HEK293 (cell line): ENCODE measurements around the gene PASK.

ENCODE experiments used
- GLIS1 ChIP-seq: fragments of 450-650 bp; formaldehyde crosslinking; IDR thresholded peaks from 2 replicates; pipeline ENCODE4 v1.5.1; 2016; ENCODE audit warnings: missing biosample characterization, missing genetic modification characterization
- INSM2 ChIP-seq: fragments of 450-650 bp; formaldehyde crosslinking; IDR thresholded peaks from 2 replicates; pipeline ENCODE4 v1.5.1; 2016; ENCODE audit warnings: missing biosample characterization, missing genetic modification characterization
- PATZ1 ChIP-seq: fragments of 450-650 bp; formaldehyde crosslinking; IDR thresholded peaks from 2 replicates; pipeline ENCODE4 v1.5.1; 2016; ENCODE audit warnings: missing biosample characterization, missing genetic modification characterization
- PRDM6 ChIP-seq: fragments of 450-650 bp; formaldehyde crosslinking; IDR thresholded peaks from 2 replicates; pipeline ENCODE4 v1.5.1; 2017; ENCODE audit warnings: missing biosample characterization, missing genetic modification characterization
- WT1 ChIP-seq: fragments of 450-650 bp; formaldehyde crosslinking; IDR thresholded peaks from 2 replicates; pipeline ENCODE4 v1.5.1; 2016; ENCODE audit warnings: missing biosample characterization, missing genetic modification characterization
- ZBTB1 ChIP-seq: fragments of 450-650 bp; formaldehyde crosslinking; IDR thresholded peaks from 2 replicates; pipeline ENCODE4 v1.5.1; 2016; ENCODE audit warnings: missing biosample characterization, missing genetic modification characterization
- ZBTB44 ChIP-seq: fragments of 450-650 bp; IDR thresholded peaks from 2 replicates; pipeline ENCODE4 v1.5.1; 2018; ENCODE audit warnings: missing biosample characterization, mild to moderate bottlenecking, missing genetic modification characterization
- ZBTB7A ChIP-seq: fragments of 450-650 bp; formaldehyde crosslinking; IDR thresholded peaks from 2 replicates; pipeline ENCODE4 v1.5.1; 2016; ENCODE audit warnings: low read depth, missing biosample characterization, missing genetic modification characterization
- ZFP69B ChIP-seq: fragments of 450-650 bp; formaldehyde crosslinking; IDR thresholded peaks from 2 replicates; pipeline ENCODE4 v1.5.1; 2016; ENCODE audit warnings: missing biosample characterization, missing genetic modification characterization
- ZNF112 ChIP-seq: fragments of 450-650 bp; formaldehyde crosslinking; IDR thresholded peaks from 2 replicates; pipeline ENCODE4 v1.5.0; 2017; ENCODE audit warnings: missing biosample characterization, missing genetic modification characterization
- ZNF146 ChIP-seq: fragments of 450-650 bp; formaldehyde crosslinking; IDR thresholded peaks from 2 replicates; pipeline ENCODE4 v1.5.1; 2016; ENCODE audit warnings: missing biosample characterization, missing genetic modification characterization
- ZNF404 ChIP-seq: fragments of 450-650 bp; formaldehyde crosslinking; IDR thresholded peaks from 2 replicates; pipeline ENCODE4 v1.5.1; 2017; ENCODE audit warnings: missing biosample characterization, missing genetic modification characterization
- ZNF513 ChIP-seq: fragments of 450-650 bp; IDR thresholded peaks from 2 replicates; pipeline ENCODE4 v1.5.1; 2018; ENCODE audit warnings: missing biosample characterization, missing genetic modification characterization
- ZNF621 ChIP-seq: fragments of 450-650 bp; formaldehyde crosslinking; IDR thresholded peaks from 2 replicates; pipeline ENCODE4 v1.5.1; 2017; ENCODE audit warnings: missing biosample characterization, missing genetic modification characterization
- ZNF629 ChIP-seq: fragments of 450-650 bp; formaldehyde crosslinking; IDR thresholded peaks from 2 replicates; pipeline ENCODE4 v1.5.1; 2017; ENCODE audit warnings: missing biosample characterization, missing genetic modification characterization
- ZNF747 ChIP-seq: fragments of 450-650 bp; formaldehyde crosslinking; IDR thresholded peaks from 2 replicates; pipeline ENCODE4 v1.5.1; 2016; ENCODE audit warnings: missing biosample characterization, missing genetic modification characterization
- ZNF792 ChIP-seq: fragments of 450-650 bp; formaldehyde crosslinking; IDR thresholded peaks from 2 replicates; pipeline ENCODE4 v1.5.1; 2016; ENCODE audit warnings: missing biosample characterization, missing genetic modification characterization
- ZSCAN23 ChIP-seq: fragments of 450-650 bp; formaldehyde crosslinking; IDR thresholded peaks from 2 replicates; pipeline ENCODE4 v1.5.1; 2016; ENCODE audit warnings: missing biosample characterization, missing genetic modification characterization
- TF ChIP-seq, protein P1 (sequence below): fragments of 450-650 bp; formaldehyde crosslinking; IDR thresholded peaks from 2 replicates; pipeline ENCODE4 v1.5.1; 2016; ENCODE audit warnings: missing biosample characterization, missing genetic modification characterization
- TF ChIP-seq, protein P2 (sequence below): fragments of 450-650 bp; formaldehyde crosslinking; conservative IDR thresholded peaks from 2 replicates; pipeline ENCODE4 v1.5.1; 2016; ENCODE audit warnings: low read depth, missing biosample characterization, missing genetic modification characterization
- TF ChIP-seq, protein P3 (sequence below): fragments of 450-650 bp; formaldehyde crosslinking; IDR thresholded peaks from 2 replicates; pipeline ENCODE4 v1.5.1; 2016; ENCODE audit warnings: missing biosample characterization, missing genetic modification characterization
- TF ChIP-seq, protein P4 (sequence below): fragments of 450-650 bp; formaldehyde crosslinking; IDR thresholded peaks from 2 replicates; pipeline ENCODE4 v1.5.1; 2016; ENCODE audit warnings: missing biosample characterization, missing genetic modification characterization

Gene PASK

DNA sequence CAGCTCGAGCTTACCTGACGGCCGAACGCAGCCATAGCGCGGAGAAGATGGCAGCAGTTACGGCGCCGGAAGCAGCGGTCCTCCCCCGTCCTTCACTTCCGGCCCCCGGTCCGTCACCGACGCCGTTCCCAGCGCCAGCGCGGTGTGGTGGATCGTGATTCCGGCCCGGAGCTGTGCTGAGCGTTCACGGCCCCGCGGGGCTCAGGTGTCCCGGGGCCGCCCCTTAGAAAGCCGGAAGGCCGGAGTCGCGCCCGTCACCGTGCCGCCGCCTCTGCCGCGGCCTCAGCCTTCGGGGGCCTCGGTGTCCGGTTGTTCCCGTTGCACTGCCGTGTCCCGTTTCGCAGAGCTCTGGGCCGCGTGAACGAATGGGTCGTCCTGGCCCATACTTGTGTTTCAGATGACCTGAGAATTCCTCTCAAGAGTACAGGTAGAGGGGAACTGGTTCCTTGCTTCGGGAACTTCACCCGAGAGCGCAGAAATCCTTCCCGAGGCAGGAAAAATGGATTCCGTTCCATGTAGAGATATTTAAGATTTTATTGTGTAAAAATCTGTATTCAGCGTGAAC, 47.0 kb downstream of the PASK start, which contains the start of gene MTERF4 (continued):
- TF ChIP-seq, protein P1, sequence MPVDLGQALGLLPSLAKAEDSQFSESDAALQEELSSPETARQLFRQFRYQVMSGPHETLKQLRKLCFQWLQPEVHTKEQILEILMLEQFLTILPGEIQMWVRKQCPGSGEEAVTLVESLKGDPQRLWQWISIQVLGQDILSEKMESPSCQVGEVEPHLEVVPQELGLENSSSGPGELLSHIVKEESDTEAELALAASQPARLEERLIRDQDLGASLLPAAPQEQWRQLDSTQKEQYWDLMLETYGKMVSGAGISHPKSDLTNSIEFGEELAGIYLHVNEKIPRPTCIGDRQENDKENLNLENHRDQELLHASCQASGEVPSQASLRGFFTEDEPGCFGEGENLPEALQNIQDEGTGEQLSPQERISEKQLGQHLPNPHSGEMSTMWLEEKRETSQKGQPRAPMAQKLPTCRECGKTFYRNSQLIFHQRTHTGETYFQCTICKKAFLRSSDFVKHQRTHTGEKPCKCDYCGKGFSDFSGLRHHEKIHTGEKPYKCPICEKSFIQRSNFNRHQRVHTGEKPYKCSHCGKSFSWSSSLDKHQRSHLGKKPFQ (tag by site-specific recombination) = 0 out of 2 replicates have a peak, but pooled peaks have one; percentile 17
- TF ChIP-seq ZNF747 (tag by site-specific recombination) = no peak
- peak; percentile 82 for TF ChIP-seq INSM2 (tag by site-specific recombination)
- TF ChIP-seq ZBTB7A (tag by site-specific recombination) = peak; percentile 44; the same call in 1 of the 2 replicates
- no peak for TF ChIP-seq PRDM6
- TF ChIP-seq, protein P2, sequence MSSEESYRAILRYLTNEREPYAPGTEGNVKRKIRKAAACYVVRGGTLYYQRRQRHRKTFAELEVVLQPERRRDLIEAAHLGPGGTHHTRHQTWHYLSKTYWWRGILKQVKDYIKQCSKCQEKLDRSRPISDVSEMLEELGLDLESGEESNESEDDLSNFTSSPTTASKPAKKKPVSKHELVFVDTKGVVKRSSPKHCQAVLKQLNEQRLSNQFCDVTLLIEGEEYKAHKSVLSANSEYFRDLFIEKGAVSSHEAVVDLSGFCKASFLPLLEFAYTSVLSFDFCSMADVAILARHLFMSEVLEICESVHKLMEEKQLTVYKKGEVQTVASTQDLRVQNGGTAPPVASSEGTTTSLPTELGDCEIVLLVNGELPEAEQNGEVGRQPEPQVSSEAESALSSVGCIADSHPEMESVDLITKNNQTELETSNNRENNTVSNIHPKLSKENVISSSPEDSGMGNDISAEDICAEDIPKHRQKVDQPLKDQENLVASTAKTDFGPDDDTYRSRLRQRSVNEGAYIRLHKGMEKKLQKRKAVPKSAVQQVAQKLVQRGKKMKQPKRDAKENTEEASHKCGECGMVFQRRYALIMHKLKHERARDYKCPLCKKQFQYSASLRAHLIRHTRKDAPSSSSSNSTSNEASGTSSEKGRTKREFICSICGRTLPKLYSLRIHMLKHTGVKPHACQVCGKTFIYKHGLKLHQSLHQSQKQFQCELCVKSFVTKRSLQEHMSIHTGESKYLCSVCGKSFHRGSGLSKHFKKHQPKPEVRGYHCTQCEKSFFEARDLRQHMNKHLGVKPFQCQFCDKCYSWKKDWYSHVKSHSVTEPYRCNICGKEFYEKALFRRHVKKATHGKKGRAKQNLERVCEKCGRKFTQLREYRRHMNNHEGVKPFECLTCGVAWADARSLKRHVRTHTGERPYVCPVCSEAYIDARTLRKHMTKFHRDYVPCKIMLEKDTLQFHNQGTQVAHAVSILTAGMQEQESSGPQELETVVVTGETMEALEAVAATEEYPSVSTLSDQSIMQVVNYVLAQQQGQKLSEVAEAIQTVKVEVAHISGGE (tag by site-specific recombination) = peak; percentile 99
- TF ChIP-seq ZNF629 (tag by site-specific recombination) = peak; percentile 76
- peak; percentile 48 for TF ChIP-seq GLIS1 (tag by site-specific recombination)
- peak; percentile 70; the same call in 1 of the 2 replicates for TF ChIP-seq ZBTB1 (tag by site-specific recombination)
- peak; percentile 44; the same call in 1 of the 2 replicates for TF ChIP-seq WT1 (tag by site-specific recombination)
- no peak for TF ChIP-seq ZNF112 (tag by site-specific recombination)
- peak; percentile 69 for TF ChIP-seq ZFP69B (tag by site-specific recombination)
- TF ChIP-seq, protein P3, sequence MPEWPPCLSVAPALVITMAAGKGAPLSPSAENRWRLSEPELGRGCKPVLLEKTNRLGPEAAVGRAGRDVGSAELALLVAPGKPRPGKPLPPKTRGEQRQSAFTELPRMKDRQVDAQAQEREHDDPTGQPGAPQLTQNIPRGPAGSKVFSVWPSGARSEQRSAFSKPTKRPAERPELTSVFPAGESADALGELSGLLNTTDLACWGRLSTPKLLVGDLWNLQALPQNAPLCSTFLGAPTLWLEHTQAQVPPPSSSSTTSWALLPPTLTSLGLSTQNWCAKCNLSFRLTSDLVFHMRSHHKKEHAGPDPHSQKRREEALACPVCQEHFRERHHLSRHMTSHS = no peak
- TF ChIP-seq ZNF621 (tag by site-specific recombination) = no peak
- no peak for TF ChIP-seq ZNF792 (tag by site-specific recombination)
- TF ChIP-seq, protein P4, sequence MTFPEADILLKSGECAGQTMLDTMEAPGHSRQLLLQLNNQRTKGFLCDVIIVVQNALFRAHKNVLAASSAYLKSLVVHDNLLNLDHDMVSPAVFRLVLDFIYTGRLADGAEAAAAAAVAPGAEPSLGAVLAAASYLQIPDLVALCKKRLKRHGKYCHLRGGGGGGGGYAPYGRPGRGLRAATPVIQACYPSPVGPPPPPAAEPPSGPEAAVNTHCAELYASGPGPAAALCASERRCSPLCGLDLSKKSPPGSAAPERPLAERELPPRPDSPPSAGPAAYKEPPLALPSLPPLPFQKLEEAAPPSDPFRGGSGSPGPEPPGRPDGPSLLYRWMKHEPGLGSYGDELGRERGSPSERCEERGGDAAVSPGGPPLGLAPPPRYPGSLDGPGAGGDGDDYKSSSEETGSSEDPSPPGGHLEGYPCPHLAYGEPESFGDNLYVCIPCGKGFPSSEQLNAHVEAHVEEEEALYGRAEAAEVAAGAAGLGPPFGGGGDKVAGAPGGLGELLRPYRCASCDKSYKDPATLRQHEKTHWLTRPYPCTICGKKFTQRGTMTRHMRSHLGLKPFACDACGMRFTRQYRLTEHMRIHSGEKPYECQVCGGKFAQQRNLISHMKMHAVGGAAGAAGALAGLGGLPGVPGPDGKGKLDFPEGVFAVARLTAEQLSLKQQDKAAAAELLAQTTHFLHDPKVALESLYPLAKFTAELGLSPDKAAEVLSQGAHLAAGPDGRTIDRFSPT (tag by site-specific recombination) = no peak
- TF ChIP-seq ZSCAN23 (tag by site-specific recombination) = peak; percentile 92; the same call in 1 of the 2 replicates
- peak; percentile 56; the same call in 1 of the 2 replicates for TF ChIP-seq ZNF146
- TF ChIP-seq ZNF513 (tag by site-specific recombination) = 0 out of 2 replicates have a peak, but pooled peaks have one; percentile 34
- no peak for TF ChIP-seq ZNF404 (tag by site-specific recombination)
- TF ChIP-seq ZBTB44 = 0 out of 2 replicates have a peak, but pooled peaks have one; percentile 38
- TF ChIP-seq PATZ1 (tag by site-specific recombination) = peak; percentile 98
